Measurements from ENCODE around the gene DAND5. TPM values are rescaled to one million over a fixed set of nuclear protein-coding genes. Genes with fewer than 3 reads are reported as not detected.

DAND5 gene
- total and polyA plus RNA-seq, 9 of the 15 experiments (the other 6 are each of a cell fraction or from before 2014, with no cell fraction given): 0.22 to 0.83 (median 0.60) TPM

DNA sequence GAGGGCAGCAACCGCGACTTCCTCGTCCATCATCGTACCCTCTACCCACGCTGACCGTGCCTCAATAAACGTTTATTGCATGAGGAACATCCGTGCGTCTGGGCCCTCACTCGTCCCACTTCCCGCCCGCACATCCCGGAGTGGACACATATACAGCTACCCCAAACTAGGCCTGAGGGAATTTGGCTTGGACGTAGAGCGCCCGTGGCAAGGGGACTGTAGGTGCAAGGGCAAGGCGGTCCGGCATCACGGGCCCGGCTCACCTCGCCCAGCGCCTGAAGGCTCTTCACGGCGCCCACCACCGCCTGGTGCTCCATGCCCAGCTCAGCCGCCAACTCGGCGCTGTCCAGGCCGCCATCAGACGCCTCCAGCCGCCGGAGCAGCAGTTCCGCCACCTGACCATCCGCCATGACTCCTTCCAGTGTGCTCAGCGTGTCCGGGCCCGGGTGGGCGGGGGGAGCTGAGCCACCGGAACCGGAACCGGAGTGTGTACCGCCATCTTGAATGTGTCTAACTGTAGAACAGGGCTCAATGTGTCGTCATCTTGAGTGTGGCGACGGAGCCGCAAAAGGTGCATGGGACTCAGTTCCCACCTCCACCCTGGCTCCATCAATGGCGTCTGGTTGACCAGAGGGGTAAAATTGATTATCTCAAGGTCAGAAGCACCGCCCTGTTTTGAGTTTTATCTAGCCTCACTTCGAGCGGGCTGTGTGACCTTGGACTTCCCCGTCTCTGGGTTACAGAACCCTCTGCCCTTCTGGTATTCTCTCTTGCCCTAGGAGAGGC, 35.9 kb upstream of the DAND5 start, which contains the start of gene FARSA (continued):
- TF ChIP-seq, protein P1, sequence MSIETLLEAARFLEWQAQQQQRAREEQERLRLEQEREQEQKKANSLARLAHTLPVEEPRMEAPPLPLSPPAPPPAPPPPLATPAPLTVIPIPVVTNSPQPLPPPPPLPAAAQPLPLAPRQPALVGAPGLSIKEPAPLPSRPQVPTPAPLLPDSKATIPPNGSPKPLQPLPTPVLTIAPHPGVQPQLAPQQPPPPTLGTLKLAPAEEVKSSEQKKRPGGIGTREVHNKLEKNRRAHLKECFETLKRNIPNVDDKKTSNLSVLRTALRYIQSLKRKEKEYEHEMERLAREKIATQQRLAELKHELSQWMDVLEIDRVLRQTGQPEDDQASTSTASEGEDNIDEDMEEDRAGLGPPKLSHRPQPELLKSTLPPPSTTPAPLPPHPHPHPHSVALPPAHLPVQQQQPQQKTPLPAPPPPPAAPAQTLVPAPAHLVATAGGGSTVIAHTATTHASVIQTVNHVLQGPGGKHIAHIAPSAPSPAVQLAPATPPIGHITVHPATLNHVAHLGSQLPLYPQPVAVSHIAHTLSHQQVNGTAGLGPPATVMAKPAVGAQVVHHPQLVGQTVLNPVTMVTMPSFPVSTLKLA (conservative IDR thresholded peaks at IDR 0.05): peak; percentile 73 to 89
- peak; percentile 86 for TF ChIP-seq ZNF766 (CRISPR knock-in tag; conservative IDR thresholded peaks at IDR 0.05)
- TF ChIP-seq, protein P2, sequence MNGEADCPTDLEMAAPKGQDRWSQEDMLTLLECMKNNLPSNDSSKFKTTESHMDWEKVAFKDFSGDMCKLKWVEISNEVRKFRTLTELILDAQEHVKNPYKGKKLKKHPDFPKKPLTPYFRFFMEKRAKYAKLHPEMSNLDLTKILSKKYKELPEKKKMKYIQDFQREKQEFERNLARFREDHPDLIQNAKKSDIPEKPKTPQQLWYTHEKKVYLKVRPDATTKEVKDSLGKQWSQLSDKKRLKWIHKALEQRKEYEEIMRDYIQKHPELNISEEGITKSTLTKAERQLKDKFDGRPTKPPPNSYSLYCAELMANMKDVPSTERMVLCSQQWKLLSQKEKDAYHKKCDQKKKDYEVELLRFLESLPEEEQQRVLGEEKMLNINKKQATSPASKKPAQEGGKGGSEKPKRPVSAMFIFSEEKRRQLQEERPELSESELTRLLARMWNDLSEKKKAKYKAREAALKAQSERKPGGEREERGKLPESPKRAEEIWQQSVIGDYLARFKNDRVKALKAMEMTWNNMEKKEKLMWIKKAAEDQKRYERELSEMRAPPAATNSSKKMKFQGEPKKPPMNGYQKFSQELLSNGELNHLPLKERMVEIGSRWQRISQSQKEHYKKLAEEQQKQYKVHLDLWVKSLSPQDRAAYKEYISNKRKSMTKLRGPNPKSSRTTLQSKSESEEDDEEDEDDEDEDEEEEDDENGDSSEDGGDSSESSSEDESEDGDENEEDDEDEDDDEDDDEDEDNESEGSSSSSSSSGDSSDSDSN (IDR thresholded peaks at IDR 0.05; ENCODE audit: borderline replicate concordance in 1 of 2, low read depth in 2 of 2, low read length in 2 of 2): 0 out of 4 replicates have a peak, but pooled peaks of 1 of the 2 experiments have one; percentile 49
- no peak for TF ChIP-seq ZNF184 (CRISPR knock-in tag; IDR thresholded peaks at IDR 0.05)
- peak; percentile 89 for TF ChIP-seq KDM5B (IDR thresholded peaks at IDR 0.05; ENCODE audit: insufficient replicate concordance, low read depth, low read length)
- TF ChIP-seq, protein P3, sequence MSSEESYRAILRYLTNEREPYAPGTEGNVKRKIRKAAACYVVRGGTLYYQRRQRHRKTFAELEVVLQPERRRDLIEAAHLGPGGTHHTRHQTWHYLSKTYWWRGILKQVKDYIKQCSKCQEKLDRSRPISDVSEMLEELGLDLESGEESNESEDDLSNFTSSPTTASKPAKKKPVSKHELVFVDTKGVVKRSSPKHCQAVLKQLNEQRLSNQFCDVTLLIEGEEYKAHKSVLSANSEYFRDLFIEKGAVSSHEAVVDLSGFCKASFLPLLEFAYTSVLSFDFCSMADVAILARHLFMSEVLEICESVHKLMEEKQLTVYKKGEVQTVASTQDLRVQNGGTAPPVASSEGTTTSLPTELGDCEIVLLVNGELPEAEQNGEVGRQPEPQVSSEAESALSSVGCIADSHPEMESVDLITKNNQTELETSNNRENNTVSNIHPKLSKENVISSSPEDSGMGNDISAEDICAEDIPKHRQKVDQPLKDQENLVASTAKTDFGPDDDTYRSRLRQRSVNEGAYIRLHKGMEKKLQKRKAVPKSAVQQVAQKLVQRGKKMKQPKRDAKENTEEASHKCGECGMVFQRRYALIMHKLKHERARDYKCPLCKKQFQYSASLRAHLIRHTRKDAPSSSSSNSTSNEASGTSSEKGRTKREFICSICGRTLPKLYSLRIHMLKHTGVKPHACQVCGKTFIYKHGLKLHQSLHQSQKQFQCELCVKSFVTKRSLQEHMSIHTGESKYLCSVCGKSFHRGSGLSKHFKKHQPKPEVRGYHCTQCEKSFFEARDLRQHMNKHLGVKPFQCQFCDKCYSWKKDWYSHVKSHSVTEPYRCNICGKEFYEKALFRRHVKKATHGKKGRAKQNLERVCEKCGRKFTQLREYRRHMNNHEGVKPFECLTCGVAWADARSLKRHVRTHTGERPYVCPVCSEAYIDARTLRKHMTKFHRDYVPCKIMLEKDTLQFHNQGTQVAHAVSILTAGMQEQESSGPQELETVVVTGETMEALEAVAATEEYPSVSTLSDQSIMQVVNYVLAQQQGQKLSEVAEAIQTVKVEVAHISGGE (CRISPR knock-in tag; IDR thresholded peaks at IDR 0.05): peak in 2 of 3 experiments; percentile 41 to 83; a peak in 3 of 6 replicates
- no peak for TF ChIP-seq FOXP1 (CRISPR knock-in tag; IDR thresholded peaks at IDR 0.05)
- TF ChIP-seq, protein P4, sequence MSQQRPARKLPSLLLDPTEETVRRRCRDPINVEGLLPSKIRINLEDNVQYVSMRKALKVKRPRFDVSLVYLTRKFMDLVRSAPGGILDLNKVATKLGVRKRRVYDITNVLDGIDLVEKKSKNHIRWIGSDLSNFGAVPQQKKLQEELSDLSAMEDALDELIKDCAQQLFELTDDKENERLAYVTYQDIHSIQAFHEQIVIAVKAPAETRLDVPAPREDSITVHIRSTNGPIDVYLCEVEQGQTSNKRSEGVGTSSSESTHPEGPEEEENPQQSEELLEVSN (IDR thresholded peaks at IDR 0.05; ENCODE audit: borderline replicate concordance in 1 of 2, extremely low read depth in 1 of 2, insufficient read depth in 1 of 2, insufficient read length in 1 of 2, low read depth in 1 of 2, low read length in 1 of 2, poor library complexity in 1 of 2, severe bottlenecking in 1 of 2): peak in 1 of 2 experiments; percentile 21
- TF ChIP-seq STAT5B (CRISPR knock-in tag; IDR thresholded peaks at IDR 0.05): no peak
- TF ChIP-seq ZFX (CRISPR knock-in tag; IDR thresholded peaks at IDR 0.05): peak; percentile 73
- TF ChIP-seq, protein P5, sequence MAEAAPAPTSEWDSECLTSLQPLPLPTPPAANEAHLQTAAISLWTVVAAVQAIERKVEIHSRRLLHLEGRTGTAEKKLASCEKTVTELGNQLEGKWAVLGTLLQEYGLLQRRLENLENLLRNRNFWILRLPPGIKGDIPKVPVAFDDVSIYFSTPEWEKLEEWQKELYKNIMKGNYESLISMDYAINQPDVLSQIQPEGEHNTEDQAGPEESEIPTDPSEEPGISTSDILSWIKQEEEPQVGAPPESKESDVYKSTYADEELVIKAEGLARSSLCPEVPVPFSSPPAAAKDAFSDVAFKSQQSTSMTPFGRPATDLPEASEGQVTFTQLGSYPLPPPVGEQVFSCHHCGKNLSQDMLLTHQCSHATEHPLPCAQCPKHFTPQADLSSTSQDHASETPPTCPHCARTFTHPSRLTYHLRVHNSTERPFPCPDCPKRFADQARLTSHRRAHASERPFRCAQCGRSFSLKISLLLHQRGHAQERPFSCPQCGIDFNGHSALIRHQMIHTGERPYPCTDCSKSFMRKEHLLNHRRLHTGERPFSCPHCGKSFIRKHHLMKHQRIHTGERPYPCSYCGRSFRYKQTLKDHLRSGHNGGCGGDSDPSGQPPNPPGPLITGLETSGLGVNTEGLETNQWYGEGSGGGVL (CRISPR knock-in tag; IDR thresholded peaks at IDR 0.05): no peak
- no peak for TF ChIP-seq TAL1 (IDR thresholded peaks at IDR 0.05)
- TF ChIP-seq CTBP1 (IDR thresholded peaks at IDR 0.05; ENCODE audit: borderline replicate concordance): peak; percentile 14; the same call in 1 of the 2 replicates

Measured in K562 (cell line).